Subcutaneous abdominal adipose tissue (tissue), 5 donors: ENCODE results near the gene IGSF21.

Experiments
- H3K27ac ChIP-seq: one replicate; pipeline ENCODE4 v1.7.0; 2013; ENCODE audit warnings: low read depth, mild to moderate bottlenecking, inconsistent platforms, low read length, moderate library complexity
- H3K27me3 ChIP-seq, 5 donors: one replicate each; pipeline ENCODE4 v1.7.0; 2013; ENCODE audit warnings: low read length in 5 of 5, inconsistent platforms in 1 of 5; ENCODE audit not compliant: control insufficient read depth in 5 of 5, insufficient read depth in 4 of 5
- H3K36me3 ChIP-seq, 5 donors: one replicate each; pipeline ENCODE4 v1.7.0; 2013; ENCODE audit warnings: low read length in 5 of 5; ENCODE audit not compliant: control insufficient read depth in 5 of 5, insufficient read depth in 5 of 5
- H3K4me1 ChIP-seq, 5 donors: one replicate each; pipeline ENCODE4 v1.7.0; 2013; ENCODE audit warnings: low read length in 5 of 5, mild to moderate bottlenecking in 3 of 5, moderate library complexity in 1 of 5; ENCODE audit not compliant: control insufficient read depth in 5 of 5, insufficient read depth in 5 of 5
- H3K4me3 ChIP-seq, 5 donors: one replicate each; pipeline ENCODE4 v1.7.0; 2013; ENCODE audit warnings: low read length in 5 of 5, low read depth in 1 of 5
- H3K9ac ChIP-seq, 5 donors: one replicate each; pipeline ENCODE4 v1.7.0; 2013; ENCODE audit warnings: low read length in 5 of 5, mild to moderate bottlenecking in 4 of 5, moderate library complexity in 3 of 5
- H3K9me3 ChIP-seq, 5 donors: one replicate each; pipeline ENCODE4 v1.7.0; 2013; ENCODE audit warnings: low read length in 5 of 5; ENCODE audit not compliant: control insufficient read depth in 5 of 5
- donor health status: healthy.
- donor health status: healthy.
- donor health status: healthy.
- donor health status: healthy.
- donor health status: healthy.

The IGSF21 gene

GRCh38 chr1:18142969-18143368, 35.4 kb downstream of the IGSF21 start:
- no peaks in the 10 kb centered on the region for H3K9me3 ChIP-seq
- H3K4me1 ChIP-seq, result no peaks in the 10 kb centered on the region
- H3K27ac ChIP-seq, result no peak overlapping the region
- H3K9ac ChIP-seq, result no peak overlapping the region
- no peak overlapping the region for H3K4me3 ChIP-seq
- peaks cover 23 to 43% (median 36%) of the 10 kb centered on the region in 5 donors for H3K27me3 ChIP-seq
- H3K36me3 ChIP-seq, result no peaks in the 10 kb centered on the region

DNA sequence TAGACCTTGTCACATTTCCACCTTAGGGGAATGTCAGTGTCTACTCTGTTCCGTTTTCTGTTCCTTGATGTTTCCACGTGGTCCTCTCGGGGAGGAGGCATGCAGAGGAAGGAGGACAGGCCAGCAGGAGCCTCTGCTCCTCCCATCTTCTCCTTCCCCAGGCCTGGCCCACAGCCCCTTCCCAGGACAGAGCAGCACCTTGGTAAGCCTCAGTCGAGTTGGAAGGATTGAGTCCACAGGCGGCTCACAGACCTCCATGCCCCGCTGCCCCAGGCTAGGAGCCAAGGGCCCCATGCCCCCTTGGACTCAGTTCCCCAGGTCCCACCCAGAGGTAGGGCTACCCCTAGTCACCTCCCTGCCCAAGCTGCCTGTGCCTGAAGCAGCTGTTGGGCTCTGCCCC, 36.5 kb downstream of the IGSF21 start:
- Histone ChIP-seq H3K27ac (no peak overlapping the region), H3K4me3 (no peak overlapping the region), H3K36me3 (no peaks in the 10 kb centered on the region), H3K9me3 (no peaks in the 10 kb centered on the region), H3K4me1 (no peaks in the 10 kb centered on the region), H3K27me3 (peaks cover 21 to 38% (median 31%) of the 10 kb centered on the region in 5 donors), H3K9ac (no peak overlapping the region)

DNA sequence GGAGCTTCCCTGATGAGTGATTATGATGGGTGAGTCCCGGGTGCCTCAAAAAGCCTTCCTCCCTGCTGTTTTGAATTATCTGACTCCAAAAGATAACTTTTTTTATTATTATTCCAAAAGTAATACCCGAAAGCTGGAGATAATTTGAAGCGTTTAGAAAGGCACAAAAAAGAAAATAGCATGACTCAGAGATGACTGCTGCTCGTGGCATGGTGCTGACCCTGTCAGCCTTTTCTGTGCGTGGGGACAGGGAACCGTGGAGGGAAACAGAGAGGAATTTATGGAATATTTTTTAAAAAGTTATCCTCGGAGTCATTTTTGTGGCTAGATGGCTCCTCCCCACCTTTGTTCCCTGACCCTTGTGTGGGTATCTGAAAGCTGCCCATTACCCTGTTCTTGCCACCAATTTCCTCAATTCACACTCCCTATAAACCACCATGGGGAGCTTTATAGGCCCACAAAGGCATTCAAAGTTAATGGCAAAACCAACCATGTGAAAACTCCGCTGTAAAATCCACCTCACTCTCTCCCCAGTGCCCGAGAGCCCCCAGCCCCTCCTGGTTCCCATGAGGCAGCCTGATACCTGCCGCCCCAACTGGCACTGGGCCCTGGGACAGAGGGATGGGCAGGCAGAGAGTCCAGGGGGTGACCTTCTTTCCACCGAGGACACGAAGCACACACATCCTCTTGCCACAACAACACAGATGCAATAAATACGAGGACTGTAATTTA, 37.5 kb downstream of the IGSF21 start:
- Histone ChIP-seq H3K9ac (no peak overlapping the region), H3K27me3 (peaks cover 17 to 35% (median 33%) of the 10 kb centered on the region in 5 donors), H3K4me3 (no peak overlapping the region), H3K9me3 (no peaks in the 10 kb centered on the region), H3K27ac (no peak overlapping the region), H3K4me1 (no peaks in the 10 kb centered on the region), H3K36me3 (no peaks in the 10 kb centered on the region)

GRCh38 chr1:18145851-18146618, 38.4 kb downstream of the IGSF21 start:
- no peaks in the 10 kb centered on the region for H3K4me1 ChIP-seq
- H3K27ac ChIP-seq, result no peak overlapping the region
- peaks cover 17 to 30% (median 28%) of the 10 kb centered on the region in 5 donors for H3K27me3 ChIP-seq
- no peaks in the 10 kb centered on the region for H3K36me3 ChIP-seq
- no peak overlapping the region for H3K4me3 ChIP-seq
- no peak overlapping the region for H3K9ac ChIP-seq
- H3K9me3 ChIP-seq, result no peaks in the 10 kb centered on the region

DNA sequence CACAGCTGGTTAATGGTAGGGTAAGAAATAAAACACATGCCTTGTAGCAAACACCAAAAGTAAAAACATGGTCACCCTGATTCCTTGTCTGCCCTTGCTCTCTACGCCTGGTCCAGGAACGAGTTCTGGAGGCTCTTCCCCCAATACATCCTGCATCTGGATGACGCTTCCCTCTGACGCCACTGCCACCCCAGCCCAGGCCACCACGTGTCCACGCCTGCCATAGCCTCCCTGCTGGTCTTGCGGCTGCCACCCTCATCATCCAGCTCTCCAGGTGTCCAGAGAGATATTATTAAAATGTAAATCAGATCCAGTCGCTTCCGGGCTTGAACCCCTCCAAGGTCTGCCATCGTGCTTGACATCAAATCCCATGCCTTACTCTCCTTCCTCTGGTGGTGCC, 39.3 kb downstream of the IGSF21 start:
- H3K27ac ChIP-seq, result no peak overlapping the region
- H3K27me3 ChIP-seq, result peaks cover 17 to 30% (median 29%) of the 10 kb centered on the region in 5 donors
- H3K4me3 ChIP-seq, result no peak overlapping the region
- H3K9me3 ChIP-seq, result no peaks in the 10 kb centered on the region
- H3K36me3 ChIP-seq, result no peaks in the 10 kb centered on the region
- no peak overlapping the region for H3K9ac ChIP-seq
- no peaks in the 10 kb centered on the region for H3K4me1 ChIP-seq

DNA sequence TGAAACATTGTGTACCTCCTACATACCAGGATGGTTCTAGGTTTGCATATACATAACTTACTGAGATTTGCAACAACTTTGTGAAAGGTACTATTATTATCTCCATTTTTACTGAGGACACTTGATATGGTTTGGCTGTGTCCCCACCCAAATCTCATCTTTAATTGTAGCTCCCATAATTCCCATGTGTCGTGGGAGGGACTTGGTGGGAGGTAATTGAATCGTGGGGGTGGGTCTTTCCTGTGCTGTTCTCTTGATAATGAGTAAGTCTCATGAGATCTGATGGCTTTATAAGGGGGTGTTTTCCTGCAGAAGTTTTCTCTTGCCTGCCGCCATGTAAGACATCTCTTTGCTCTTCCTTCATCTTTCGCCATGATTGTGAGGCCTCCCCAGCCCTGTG, 40.1 kb downstream of the IGSF21 start:
- no peaks in the 10 kb centered on the region for H3K36me3 ChIP-seq
- no peak overlapping the region for H3K27ac ChIP-seq
- H3K27me3 ChIP-seq, result peaks cover 17 to 30% (median 29%) of the 10 kb centered on the region in 5 donors
- H3K4me1 ChIP-seq, result no peaks in the 10 kb centered on the region
- no peak overlapping the region for H3K9ac ChIP-seq
- H3K9me3 ChIP-seq, result no peaks in the 10 kb centered on the region
- H3K4me3 ChIP-seq, result no peak overlapping the region

DNA sequence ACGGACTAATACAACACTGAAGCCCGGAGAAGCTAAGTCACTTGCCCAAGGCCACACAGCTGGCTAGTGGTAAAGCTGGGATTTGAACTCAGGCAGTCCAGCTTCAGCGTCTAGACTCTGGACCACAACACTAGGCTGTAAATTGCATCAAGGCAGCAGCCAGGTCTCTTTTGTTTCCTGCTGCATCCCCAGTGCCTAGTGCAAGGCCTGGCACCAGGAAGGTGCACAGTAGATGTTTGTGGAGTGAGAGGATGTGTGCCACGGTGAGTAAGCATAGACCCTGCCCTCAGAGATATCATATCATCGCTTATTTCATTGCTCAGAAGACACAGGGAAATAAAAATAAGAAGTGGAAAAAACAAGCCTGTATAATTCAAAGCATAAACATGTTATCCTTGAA, 40.9 kb downstream of the IGSF21 start:
- Histone ChIP-seq H3K9ac (no peak overlapping the region), H3K36me3 (no peaks in the 10 kb centered on the region), H3K27me3 (peaks cover 17 to 33% (median 29%) of the 10 kb centered on the region in 5 donors), H3K27ac (no peak overlapping the region), H3K4me1 (no peaks in the 10 kb centered on the region), H3K9me3 (no peaks in the 10 kb centered on the region), H3K4me3 (no peak overlapping the region)

GRCh38 chr1:18149027-18149641, 41.5 kb downstream of the IGSF21 start:
- Histone ChIP-seq H3K27me3 (peaks cover 21 to 31% (median 28%) of the 10 kb centered on the region in 5 donors), H3K4me3 (no peak overlapping the region), H3K9ac (no peak overlapping the region), H3K27ac (no peak overlapping the region), H3K36me3 (no peaks in the 10 kb centered on the region), H3K4me1 (no peaks in the 10 kb centered on the region), H3K9me3 (no peaks in the 10 kb centered on the region)

GRCh38 chr1:18151436-18152122, 44.0 kb downstream of the IGSF21 start:
- Histone ChIP-seq H3K27me3 (peaks cover 7 to 26% (median 22%) of the 10 kb centered on the region in 5 donors), H3K4me1 (no peaks in the 10 kb centered on the region), H3K9ac (no peak overlapping the region), H3K4me3 (no peak overlapping the region), H3K27ac (no peak overlapping the region), H3K9me3 (no peaks in the 10 kb centered on the region), H3K36me3 (no peaks in the 10 kb centered on the region)
